Measurements from ENCODE around the gene CDH15. TPM values are rescaled to one million over a fixed set of nuclear protein-coding genes. Genes with fewer than 3 reads are reported as not detected.
"Not testable (repeated sequence)": the region's sequence is repeated elsewhere in the genome, so short reads cannot be mapped to it uniquely, and the experiment has no call there.

Gene CDH15
- total and polyA plus RNA-seq, 9 of the 15 experiments (the other 6 are each of a cell fraction or from before 2014, with no cell fraction given) = 0.07 to 0.18 TPM; not detected in 7

- in situ Hi-C loops (cut with MboI); CTCF ChIA-PET (ENCODE audit: low intra/inter-chr PET ratio); H3K9me1 ChIP-seq (ENCODE audit: control insufficient read depth, insufficient read depth, low read length); FAIRE-seq; H2AFZ ChIP-seq (ENCODE audit: low read depth, low read length); H3K36me3 ChIP-seq (ENCODE audit: control insufficient read depth, insufficient read depth, low read length); H3K9ac ChIP-seq (ENCODE audit: insufficient read depth in 1 of 2, low read depth in 2 of 2, low read length in 2 of 2); H3K4me3 ChIP-seq; POLR2A ChIA-PET; H3K27ac ChIP-seq (ENCODE audit: extremely low read depth, low read depth, low read length); DNase-seq (ENCODE audit: extremely low read depth in 1 of 4, low spot score in 3 of 4); BruUV-seq (replicated peaks); ATAC-seq; intact Hi-C loops (cut with micrococcal nuclease); H3K9me3 ChIP-seq (replicated peaks; ENCODE audit: control insufficient read depth, insufficient read depth, low read depth, low read length); H4K20me1 ChIP-seq (replicated peaks; ENCODE audit: control insufficient read depth, insufficient read depth, low read length); H3K4me2 ChIP-seq (ENCODE audit: insufficient read depth, low read length); H3K79me2 ChIP-seq (ENCODE audit: control insufficient read depth, insufficient read depth, low read length): not testable (repeated sequence)
- H3K4me1 ChIP-seq (replicated peaks in 1 of 2; ENCODE audit: control insufficient read depth in 2 of 2, insufficient read depth in 2 of 2, low read length in 2 of 2) = peaks cover 0 to 47% of the 10 kb centered on the region in 2 experiments; a peak in 4 of 5 replicates
- 55% methylated on average over 20 of the region's 20 CpGs for WGBS (ENCODE audit: insufficient coverage, low coverage, missing lambda C conversion rate)
- peaks cover 0 to 22% of the 10 kb centered on the region in 2 experiments; a peak in 2 of 5 replicates for H3K27me3 ChIP-seq (ENCODE audit: control insufficient read depth in 2 of 2, insufficient read depth in 2 of 2, low read length in 2 of 2)
- TF ChIP-seq ARID4B (CRISPR knock-in tag; IDR thresholded peaks at IDR 0.05) (0 out of 2 replicates have a peak, but pooled peaks have one; percentile 9), ZNF175 (CRISPR knock-in tag; IDR thresholded peaks at IDR 0.05; ENCODE audit: low read depth) (0 out of 2 replicates have a peak, but pooled peaks have one; percentile 19), ZBTB33 (CRISPR knock-in tag; IDR thresholded peaks at IDR 0.05) (peak; percentile 20; the same call in 1 of the 2 replicates), ZNF644 (tag; IDR thresholded peaks at IDR 0.05; ENCODE audit: low read depth) (peak; percentile 80; the same call in 1 of the 2 replicates), ADNP (tag; IDR thresholded peaks at IDR 0.05) (peak; percentile 98), ZKSCAN8 (CRISPR knock-in tag; IDR thresholded peaks at IDR 0.05) (peak; percentile 99), SMARCA5 (IDR thresholded peaks at IDR 0.05) (peak; percentile 90), GABPB1 (CRISPR knock-in tag; IDR thresholded peaks at IDR 0.05) (peak; percentile 45; the same call in 1 of the 2 replicates), CBX1 (IDR thresholded peaks at IDR 0.05; ENCODE audit: low read depth) (peak; percentile 89; the same call in 1 of the 2 replicates), IRF2 (CRISPR knock-in tag; IDR thresholded peaks at IDR 0.05) (0 out of 2 replicates have a peak, but pooled peaks have one; percentile 40), CHD4 (IDR thresholded peaks at IDR 0.05; ENCODE audit: insufficient read depth, insufficient replicate concordance, low read depth, low read length, poor library complexity, severe bottlenecking) (peak; percentile 76)
Measured at GRCh38 chr16:89186593-89187031, 15.1 kb downstream of the CDH15 start.

All from K562 (cell line).